ENCODE results near the gene RPRD1B.
"Not testable (repeated sequence)": the region's sequence is repeated elsewhere in the genome, so short reads cannot be mapped to it uniquely, and the experiment has no call there.

Gene RPRD1B

GRCh38 chr20:38001173-38001875 lies 32.2 kb upstream of the RPRD1B start:
- no peak for DNase-seq (ENCODE audit: low spot score)

GRCh38 chr20:38001981-38002380 lies 31.6 kb upstream of the RPRD1B start:
- DNase-seq (ENCODE audit: low spot score) = no peak

- no peak for DNase-seq (ENCODE audit: low spot score)
Observed at GRCh38 chr20:38002422-38002821, 31.1 kb upstream of the RPRD1B start.

GRCh38 chr20:38004416-38004815 lies 29.1 kb upstream of the RPRD1B start:
- DNase-seq (ENCODE audit: low spot score) = no peak

- no peak for DNase-seq (ENCODE audit: low spot score)
Observed at GRCh38 chr20:38005903-38006302, 27.6 kb upstream of the RPRD1B start.

GRCh38 chr20:38007526-38007925 lies 26.0 kb upstream of the RPRD1B start:
- no peak for DNase-seq (ENCODE audit: low spot score)

- DNase-seq (ENCODE audit: low spot score) = no peak
Observed at GRCh38 chr20:38008233-38008944, 25.2 kb upstream of the RPRD1B start.

- DNase-seq (ENCODE audit: low spot score) = not testable (repeated sequence)
Observed at GRCh38 chr20:38009416-38009815, 24.1 kb upstream of the RPRD1B start.

- no peak for DNase-seq (ENCODE audit: low spot score)
Observed at GRCh38 chr20:38011696-38012095, 21.9 kb upstream of the RPRD1B start.

- no peak for DNase-seq (ENCODE audit: low spot score)
Observed at GRCh38 chr20:38012332-38012731, 21.2 kb upstream of the RPRD1B start.

- DNase-seq (ENCODE audit: low spot score) = no peak
Observed at GRCh38 chr20:38013887-38014286, 19.7 kb upstream of the RPRD1B start.

- DNase-seq (ENCODE audit: low spot score) = no peak
Observed at GRCh38 chr20:38017959-38018358, 15.6 kb upstream of the RPRD1B start.

GRCh38 chr20:38018385-38018784 lies 15.2 kb upstream of the RPRD1B start:
- no peak for DNase-seq (ENCODE audit: low spot score)

- DNase-seq (ENCODE audit: low spot score) = no peak
Observed at GRCh38 chr20:38021087-38021772, 12.3 kb upstream of the RPRD1B start.

GRCh38 chr20:38023181-38024001 lies 10.2 kb upstream of the RPRD1B start:
- no peak for DNase-seq (ENCODE audit: low spot score)

- no peak for DNase-seq (ENCODE audit: low spot score)
Observed at GRCh38 chr20:38024496-38024895, 9.1 kb upstream of the RPRD1B start.

GRCh38 chr20:38029453-38029852 lies 4.1 kb upstream of the RPRD1B start:
- no peak for DNase-seq (ENCODE audit: low spot score)

- DNase-seq (ENCODE audit: low spot score) = no peak
Observed at GRCh38 chr20:38031957-38032356, 1.6 kb upstream of the RPRD1B start.

- no peak for DNase-seq (ENCODE audit: low spot score)
Observed at GRCh38 chr20:38032585-38033329, 789 bp upstream of the RPRD1B start.

GRCh38 chr20:38034108-38034649 lies 633 bp downstream of the RPRD1B start:
- DNase-seq (ENCODE audit: low spot score) = no peak

- no peak for DNase-seq (ENCODE audit: low spot score)
Observed at GRCh38 chr20:38034961-38035360, 1.4 kb downstream of the RPRD1B start.

All from SW480 (cell line).